GM19193 (cell line): ENCODE measurements around the gene UNK.

Experiments used
- POLR2A ChIP-seq: IDR thresholded peaks from 4 replicates; pipeline ENCODE4 v1.6.1; 2011; ENCODE audit not compliant: insufficient read depth, insufficient read length; ENCODE audit errors: extremely low read depth

UNK gene

GRCh38 chr17:75874323-75875181 is 89.9 kb downstream of the UNK start:
- TF ChIP-seq POLR2A = no peak
